ENCODE measurements around the gene MYO3B.

The MYO3B gene

GRCh38 chr2:170291474-170291873, 113.5 kb downstream of the MYO3B start:
- TF ChIP-seq EZH2 (IDR thresholded peaks at IDR 0.05) (no peak), POLR2AphosphoS5 (IDR thresholded peaks at IDR 0.05; ENCODE audit: borderline replicate concordance, low read depth, low read length) (no peak), FOXP2 (optimal IDR thresholded peaks at IDR 0.05; ENCODE audit: control extremely low read depth, extremely low read length, insufficient read depth) (no peak)

GRCh38 chr2:170292415-170292814, 114.5 kb downstream of the MYO3B start:
- no peak for DNase-seq (ENCODE audit: low read depth, low spot score)
- Histone ChIP-seq H3K27ac (no peak overlapping the region), H3K9me3 (ENCODE audit: low read depth, low read length) (no peaks in the 10 kb centered on the region)

More at GRCh38 chr2:170291474-170291873, 113.5 kb downstream of the MYO3B start:
- no peak for DNase-seq (ENCODE audit: low read depth, low spot score)
- no peaks in the 10 kb centered on the region for H3K36me3 ChIP-seq (ENCODE audit: insufficient read depth, low read length)
- no peak overlapping the region for H3K4me3 ChIP-seq
- no peak overlapping the region for H3K27ac ChIP-seq
- no peaks in the 10 kb centered on the region for H3K9me3 ChIP-seq (ENCODE audit: low read depth, low read length)
- H3K9ac ChIP-seq (ENCODE audit: insufficient read length) = no peak overlapping the region

GRCh38 chr2:170297496-170297895, 119.5 kb downstream of the MYO3B start:
- H3K9me3 ChIP-seq (ENCODE audit: low read depth, low read length) = no peaks in the 10 kb centered on the region
- H3K27ac ChIP-seq = no peak overlapping the region
- no peak for TF ChIP-seq POLR2AphosphoS5 (IDR thresholded peaks at IDR 0.05; ENCODE audit: borderline replicate concordance, low read depth, low read length)
- TF ChIP-seq FOXP2 (optimal IDR thresholded peaks at IDR 0.05; ENCODE audit: control extremely low read depth, extremely low read length, insufficient read depth) = no peak
- no peak for TF ChIP-seq EZH2 (IDR thresholded peaks at IDR 0.05)
- no peaks in the 10 kb centered on the region for H3K36me3 ChIP-seq (ENCODE audit: insufficient read depth, low read length)
- H3K4me3 ChIP-seq = no peak overlapping the region
- DNase-seq (ENCODE audit: low read depth, low spot score) = no peak
- H3K9ac ChIP-seq (ENCODE audit: insufficient read length) = no peak overlapping the region

More at GRCh38 chr2:170292415-170292814, 114.5 kb downstream of the MYO3B start:
- Histone ChIP-seq H3K9ac (ENCODE audit: insufficient read length) (no peak overlapping the region), H3K36me3 (ENCODE audit: insufficient read depth, low read length) (no peaks in the 10 kb centered on the region), H3K4me3 (no peak overlapping the region)
- TF ChIP-seq EZH2 (IDR thresholded peaks at IDR 0.05) = no peak
- TF ChIP-seq POLR2AphosphoS5 (IDR thresholded peaks at IDR 0.05; ENCODE audit: borderline replicate concordance, low read depth, low read length) = no peak
- no peak for TF ChIP-seq FOXP2 (optimal IDR thresholded peaks at IDR 0.05; ENCODE audit: control extremely low read depth, extremely low read length, insufficient read depth)

- H3K4me3 ChIP-seq = no peak overlapping the region
- H3K27ac ChIP-seq = no peak overlapping the region
- no peak for DNase-seq (ENCODE audit: low read depth, low spot score)
- TF ChIP-seq EZH2 (IDR thresholded peaks at IDR 0.05) = no peak
- no peak for TF ChIP-seq POLR2AphosphoS5 (IDR thresholded peaks at IDR 0.05; ENCODE audit: borderline replicate concordance, low read depth, low read length)
- TF ChIP-seq FOXP2 (optimal IDR thresholded peaks at IDR 0.05; ENCODE audit: control extremely low read depth, extremely low read length, insufficient read depth) = no peak
- H3K9me3 ChIP-seq (ENCODE audit: low read depth, low read length) = no peaks in the 10 kb centered on the region
- H3K36me3 ChIP-seq (ENCODE audit: insufficient read depth, low read length) = no peaks in the 10 kb centered on the region
- no peak overlapping the region for H3K9ac ChIP-seq (ENCODE audit: insufficient read length)
Observed at GRCh38 chr2:170298115-170298514, 120.2 kb downstream of the MYO3B start.

- H3K9ac ChIP-seq (ENCODE audit: insufficient read length) = no peak overlapping the region
- H3K9me3 ChIP-seq (ENCODE audit: low read depth, low read length) = no peaks in the 10 kb centered on the region
- TF ChIP-seq FOXP2 (optimal IDR thresholded peaks at IDR 0.05; ENCODE audit: control extremely low read depth, extremely low read length, insufficient read depth) (no peak), POLR2AphosphoS5 (IDR thresholded peaks at IDR 0.05; ENCODE audit: borderline replicate concordance, low read depth, low read length) (no peak), EZH2 (IDR thresholded peaks at IDR 0.05) (no peak)
Observed at GRCh38 chr2:170298861-170299429, 121.0 kb downstream of the MYO3B start.

GRCh38 chr2:170300993-170301392, 123.0 kb downstream of the MYO3B start:
- no peak for DNase-seq (ENCODE audit: low read depth, low spot score)
- no peaks in the 10 kb centered on the region for H3K9me3 ChIP-seq (ENCODE audit: low read depth, low read length)

More at GRCh38 chr2:170298861-170299429, 121.0 kb downstream of the MYO3B start:
- Histone ChIP-seq H3K27ac (no peak overlapping the region), H3K36me3 (ENCODE audit: insufficient read depth, low read length) (no peaks in the 10 kb centered on the region), H3K4me3 (no peak overlapping the region)
- no peak for DNase-seq (ENCODE audit: low read depth, low spot score)

GRCh38 chr2:170301626-170302025, 123.7 kb downstream of the MYO3B start:
- Histone ChIP-seq H3K9ac (ENCODE audit: insufficient read length) (no peak overlapping the region), H3K36me3 (ENCODE audit: insufficient read depth, low read length) (no peaks in the 10 kb centered on the region), H3K4me3 (no peak overlapping the region), H3K9me3 (ENCODE audit: low read depth, low read length) (no peaks in the 10 kb centered on the region), H3K27ac (no peak overlapping the region)
- no peak for DNase-seq (ENCODE audit: low read depth, low spot score)
- TF ChIP-seq FOXP2 (optimal IDR thresholded peaks at IDR 0.05; ENCODE audit: control extremely low read depth, extremely low read length, insufficient read depth) (no peak), EZH2 (IDR thresholded peaks at IDR 0.05) (no peak), POLR2AphosphoS5 (IDR thresholded peaks at IDR 0.05; ENCODE audit: borderline replicate concordance, low read depth, low read length) (no peak)

More at GRCh38 chr2:170300993-170301392, 123.0 kb downstream of the MYO3B start:
- no peak overlapping the region for H3K27ac ChIP-seq
- H3K9ac ChIP-seq (ENCODE audit: insufficient read length) = no peak overlapping the region
- no peaks in the 10 kb centered on the region for H3K36me3 ChIP-seq (ENCODE audit: insufficient read depth, low read length)
- H3K4me3 ChIP-seq = no peak overlapping the region
- no peak for TF ChIP-seq FOXP2 (optimal IDR thresholded peaks at IDR 0.05; ENCODE audit: control extremely low read depth, extremely low read length, insufficient read depth)
- no peak for TF ChIP-seq EZH2 (IDR thresholded peaks at IDR 0.05)
- TF ChIP-seq POLR2AphosphoS5 (IDR thresholded peaks at IDR 0.05; ENCODE audit: borderline replicate concordance, low read depth, low read length) = no peak

GRCh38 chr2:170305711-170306110, 127.8 kb downstream of the MYO3B start:
- no peak overlapping the region for H3K4me3 ChIP-seq
- TF ChIP-seq FOXP2 (optimal IDR thresholded peaks at IDR 0.05; ENCODE audit: control extremely low read depth, extremely low read length, insufficient read depth) = no peak
- TF ChIP-seq POLR2AphosphoS5 (IDR thresholded peaks at IDR 0.05; ENCODE audit: borderline replicate concordance, low read depth, low read length) = no peak
- TF ChIP-seq EZH2 (IDR thresholded peaks at IDR 0.05) = no peak
- no peak overlapping the region for H3K27ac ChIP-seq
- no peaks in the 10 kb centered on the region for H3K9me3 ChIP-seq (ENCODE audit: low read depth, low read length)
- H3K9ac ChIP-seq (ENCODE audit: insufficient read length) = no peak overlapping the region
- DNase-seq (ENCODE audit: low read depth, low spot score) = no peak
- H3K36me3 ChIP-seq (ENCODE audit: insufficient read depth, low read length) = no peaks in the 10 kb centered on the region
